Skeletal muscle tissue (tissue), 4 donors: Measurements from ENCODE around the gene DNAAF8. TPM values are rescaled to one million over a fixed set of nuclear protein-coding genes. Genes with fewer than 3 reads are reported as not detected.

Experiments used
- H3K27ac ChIP-seq: one replicate; pipeline ENCODE4 v1.7.0; 2013; ENCODE audit warnings: mild to moderate bottlenecking, low read depth, low read length, inconsistent platforms
- H3K27me3 ChIP-seq, 3 donors: one replicate each; pipeline ENCODE4 v1.7.0; 2013; ENCODE audit warnings: low read length in 3 of 3; ENCODE audit not compliant: control insufficient read depth in 3 of 3, insufficient read depth in 3 of 3
- H3K36me3 ChIP-seq, 3 donors: one replicate each; pipeline ENCODE4 v1.7.0; 2013; ENCODE audit warnings: low read length in 3 of 3; ENCODE audit not compliant: control insufficient read depth in 3 of 3, insufficient read depth in 3 of 3
- H3K4me1 ChIP-seq, 3 donors: one replicate each; pipeline ENCODE4 v1.7.0; 2013; ENCODE audit warnings: low read length in 3 of 3, mild to moderate bottlenecking in 3 of 3; ENCODE audit not compliant: control insufficient read depth in 3 of 3, insufficient read depth in 3 of 3
- H3K4me3 ChIP-seq, 3 donors: one replicate each; pipeline ENCODE4 v1.7.0; 2013; ENCODE audit warnings: low read length in 3 of 3
- H3K9ac ChIP-seq, 3 donors: one replicate each; pipeline ENCODE4 v1.7.0; 2013; ENCODE audit warnings: low read length in 3 of 3, mild to moderate bottlenecking in 3 of 3, moderate library complexity in 2 of 3, low read depth in 1 of 3
- H3K9me3 ChIP-seq, 3 donors: one replicate each; pipeline ENCODE4 v1.7.0; 2013; ENCODE audit warnings: low read length in 3 of 3; ENCODE audit not compliant: control insufficient read depth in 3 of 3
- total RNA-seq: library from RNA; depleted of rRNA; stranded (reverse); fragments of >200 nt; gene quantifications from one replicate; pipeline ENCODE4 v1.2.3, GENCODE V29; 2014
- donor health status: Osteomylitis.

The DNAAF8 gene
- 0.52 TPM for total RNA-seq

GRCh38 chr16:4734063-4734729, at the start of gene DNAAF8, which contains the start of gene ANKS3:
Gene DNAAF8, plus strand, starts transcription at chr16:4734537. Its CDS starts 1,978 bp downstream, at chr16:4736515.
Gene ANKS3, minus strand, starts transcription at chr16:4734271. Its CDS starts 4,122 bp downstream, at chr16:4730149.
- peaks cover 6 to 15% (median 10%) of the 10 kb centered on the region in 3 donors for H3K36me3 ChIP-seq
- H3K9me3 ChIP-seq: no peaks in the 10 kb centered on the region
- H3K9ac ChIP-seq: peak within 1 kb of the TSS; percentile 77 to 91 (median 86)
- peak within 1 kb of the TSS; percentile 90 to 98 (median 95) for H3K4me3 ChIP-seq
- H3K4me1 ChIP-seq: peaks cover 6 to 20% (median 8%) of the 10 kb centered on the region in 3 donors
- peaks cover 0 to 2% (median 0%) of the 10 kb centered on the region in 3 donors for H3K27me3 ChIP-seq
- peak within 1 kb of the TSS; percentile 86 for H3K27ac ChIP-seq

GRCh38 chr16:4684763-4685162, 49.6 kb upstream of the DNAAF8 start:
- no peaks in the 10 kb centered on the region for H3K9me3 ChIP-seq
- H3K4me1 ChIP-seq: peaks cover 12 to 25% (median 18%) of the 10 kb centered on the region in 3 donors
- peak overlapping the region in 1 of 3 donors; percentile 8 for H3K9ac ChIP-seq
- H3K36me3 ChIP-seq: peaks cover 27 to 50% (median 34%) of the 10 kb centered on the region in 3 donors
- H3K27ac ChIP-seq: no peak overlapping the region
- H3K27me3 ChIP-seq: no peaks in the 10 kb centered on the region
- no peak overlapping the region for H3K4me3 ChIP-seq

- Histone ChIP-seq H3K4me3 (no peak overlapping the region), H3K9me3 (no peaks in the 10 kb centered on the region), H3K36me3 (peaks cover 30 to 46% (median 36%) of the 10 kb centered on the region in 3 donors), H3K27ac (no peak overlapping the region), H3K4me1 (peaks cover 14 to 25% (median 18%) of the 10 kb centered on the region in 3 donors), H3K9ac (no peak overlapping the region), H3K27me3 (no peaks in the 10 kb centered on the region)
Observed at GRCh38 chr16:4685292-4685691, 49.0 kb upstream of the DNAAF8 start.

- Histone ChIP-seq H3K27me3 (no peaks in the 10 kb centered on the region), H3K4me1 (peaks cover 16 to 25% (median 16%) of the 10 kb centered on the region in 3 donors), H3K27ac (no peak overlapping the region), H3K9me3 (no peaks in the 10 kb centered on the region), H3K4me3 (no peak overlapping the region), H3K9ac (no peak overlapping the region), H3K36me3 (peaks cover 33 to 45% (median 38%) of the 10 kb centered on the region in 3 donors)
Observed at GRCh38 chr16:4685776-4686496, 48.4 kb upstream of the DNAAF8 start.

GRCh38 chr16:4686497-4687210, 47.7 kb upstream of the DNAAF8 start:
- H3K9me3 ChIP-seq: no peaks in the 10 kb centered on the region
- no peak overlapping the region for H3K4me3 ChIP-seq
- no peaks in the 10 kb centered on the region for H3K27me3 ChIP-seq
- H3K36me3 ChIP-seq: peaks cover 29 to 44% (median 34%) of the 10 kb centered on the region in 3 donors
- H3K27ac ChIP-seq: no peak overlapping the region
- peaks cover 14 to 25% (median 16%) of the 10 kb centered on the region in 3 donors for H3K4me1 ChIP-seq
- peak overlapping the region in 1 of 3 donors; percentile 45 for H3K9ac ChIP-seq

GRCh38 chr16:4687416-4687815, 46.9 kb upstream of the DNAAF8 start:
- Histone ChIP-seq H3K4me3 (no peak overlapping the region), H3K27ac (no peak overlapping the region), H3K4me1 (peaks cover 17 to 25% (median 20%) of the 10 kb centered on the region in 3 donors), H3K27me3 (no peaks in the 10 kb centered on the region), H3K36me3 (peaks cover 22 to 37% (median 27%) of the 10 kb centered on the region in 3 donors), H3K9ac (peak overlapping the region in 1 of 3 donors; percentile 69), H3K9me3 (no peaks in the 10 kb centered on the region)

GRCh38 chr16:4687946-4688673, 46.2 kb upstream of the DNAAF8 start:
- Histone ChIP-seq H3K9ac (peak overlapping the region in 2 of 3 donors; percentile 57 to 69), H3K36me3 (peaks cover 19 to 30% (median 25%) of the 10 kb centered on the region in 3 donors), H3K27ac (peak overlapping the region; percentile 13), H3K9me3 (no peaks in the 10 kb centered on the region), H3K4me1 (peaks cover 24 to 32% (median 26%) of the 10 kb centered on the region in 3 donors), H3K4me3 (peak overlapping the region in 1 of 3 donors; percentile 41), H3K27me3 (no peaks in the 10 kb centered on the region)

- peaks cover 26 to 34% (median 28%) of the 10 kb centered on the region in 3 donors for H3K4me1 ChIP-seq
- H3K4me3 ChIP-seq: peak overlapping the region in 1 of 3 donors; percentile 41
- no peak overlapping the region for H3K27ac ChIP-seq
- H3K9ac ChIP-seq: peak overlapping the region in 2 of 3 donors; percentile 57 to 69
- H3K27me3 ChIP-seq: no peaks in the 10 kb centered on the region
- peaks cover 19 to 25% (median 22%) of the 10 kb centered on the region in 3 donors for H3K36me3 ChIP-seq
- no peaks in the 10 kb centered on the region for H3K9me3 ChIP-seq
Observed at GRCh38 chr16:4688674-4689045, 45.7 kb upstream of the DNAAF8 start.

GRCh38 chr16:4689091-4689671, 45.2 kb upstream of the DNAAF8 start:
- Histone ChIP-seq H3K27ac (no peak overlapping the region), H3K36me3 (peaks cover 15 to 22% (median 19%) of the 10 kb centered on the region in 3 donors)

More at GRCh38 chr16:4689091-4689671, 45.2 kb upstream of the DNAAF8 start:
- peaks cover 26 to 32% (median 28%) of the 10 kb centered on the region in 3 donors for H3K4me1 ChIP-seq
- no peak overlapping the region for H3K4me3 ChIP-seq
- no peaks in the 10 kb centered on the region for H3K9me3 ChIP-seq
- H3K27me3 ChIP-seq: no peaks in the 10 kb centered on the region
- no peak overlapping the region for H3K9ac ChIP-seq
